SK-N-SH treated with all-trans-retinoic acid at 6 μM for 48 hours (cell line): ENCODE results near the gene NFS1.
"Not testable (repeated sequence)": the region's sequence is repeated elsewhere in the genome, so short reads cannot be mapped to it uniquely, and the experiment has no call there.

Experiments used
- ZFP3 ChIP-seq: fragments of 250-450 bp; sonication (Bioruptor Pico); IDR thresholded peaks from 2 replicates; pipeline ENCODE4 v1.5.0; 2020; ENCODE audit warnings: mild to moderate bottlenecking, moderate library complexity
- ZNF8 ChIP-seq: fragments of 450-650 bp; formaldehyde crosslinking; IDR thresholded peaks from 2 replicates; pipeline ENCODE4 v1.5.0; 2020; ENCODE audit warnings: mild to moderate bottlenecking, moderate library complexity

DNA sequence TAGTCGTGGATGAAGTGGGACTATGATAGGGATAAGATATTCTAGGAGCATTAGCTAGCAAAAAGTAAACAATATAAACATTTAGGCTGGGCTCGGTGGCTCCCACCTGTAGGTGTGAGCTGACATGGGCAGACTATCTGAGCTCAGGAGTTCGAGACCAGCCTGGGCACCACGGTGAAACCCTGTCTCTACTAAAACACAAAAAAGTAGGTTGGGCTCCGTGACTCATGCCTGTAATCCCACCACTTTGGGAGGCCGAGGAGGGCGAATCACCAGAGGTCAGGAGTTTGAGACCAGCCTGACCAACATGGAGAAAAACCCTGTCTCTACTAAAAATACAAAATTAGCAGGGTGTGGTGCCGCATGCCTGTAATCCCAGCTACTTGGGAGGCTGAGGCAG, 19.2 kb upstream of the NFS1 start:
- not testable (repeated sequence) for TF ChIP-seq ZFP3, ZNF8 (CRISPR knock-in tag)
